Upper lobe of left lung (tissue), 4 donors: ENCODE data around the gene OSBPL8.

Source experiments
- POLR2A ChIP-seq, 4 donors: fragments of 450-650 bp; IDR thresholded peaks; one replicate each; pipeline ENCODE4 v1.5.1; 2016 to 2017; ENCODE audit warnings: antibody characterized with exemption in 4 of 4, mild to moderate bottlenecking in 2 of 4
- TF ChIP-seq, protein P1 (sequence below), 6 experiments: fragments of 450-650 bp in 4 of 6; fragments of 200-600 bp in 2 of 6; sonication (generic) in 2 of 6; IDR thresholded peaks; one replicate each; pipeline ENCODE4 v1.5.1; 2016 to 2019; ENCODE audit warnings: antibody characterized with exemption in 6 of 6

DNA sequence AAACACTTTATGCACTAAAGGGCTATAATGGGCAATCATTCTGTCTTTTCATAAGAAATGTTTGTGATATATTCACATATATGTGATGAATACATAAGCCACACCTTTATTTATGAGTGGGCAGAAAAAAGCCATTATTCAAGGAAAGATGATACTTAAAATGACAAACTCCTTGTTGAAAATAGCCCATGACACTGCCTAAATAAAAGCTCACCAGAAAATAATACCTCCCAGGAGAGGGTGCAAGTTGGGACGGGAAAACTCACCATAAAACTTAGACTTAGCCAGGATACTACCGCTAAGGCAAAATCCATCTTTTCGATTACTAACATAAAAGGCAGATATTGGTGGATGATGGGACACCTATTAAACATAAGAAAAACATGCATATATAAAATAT is 175.6 kb downstream of the OSBPL8 start:
- TF ChIP-seq POLR2A (IDR thresholded peaks at IDR 0.05) = no peak
- TF ChIP-seq, protein P1, sequence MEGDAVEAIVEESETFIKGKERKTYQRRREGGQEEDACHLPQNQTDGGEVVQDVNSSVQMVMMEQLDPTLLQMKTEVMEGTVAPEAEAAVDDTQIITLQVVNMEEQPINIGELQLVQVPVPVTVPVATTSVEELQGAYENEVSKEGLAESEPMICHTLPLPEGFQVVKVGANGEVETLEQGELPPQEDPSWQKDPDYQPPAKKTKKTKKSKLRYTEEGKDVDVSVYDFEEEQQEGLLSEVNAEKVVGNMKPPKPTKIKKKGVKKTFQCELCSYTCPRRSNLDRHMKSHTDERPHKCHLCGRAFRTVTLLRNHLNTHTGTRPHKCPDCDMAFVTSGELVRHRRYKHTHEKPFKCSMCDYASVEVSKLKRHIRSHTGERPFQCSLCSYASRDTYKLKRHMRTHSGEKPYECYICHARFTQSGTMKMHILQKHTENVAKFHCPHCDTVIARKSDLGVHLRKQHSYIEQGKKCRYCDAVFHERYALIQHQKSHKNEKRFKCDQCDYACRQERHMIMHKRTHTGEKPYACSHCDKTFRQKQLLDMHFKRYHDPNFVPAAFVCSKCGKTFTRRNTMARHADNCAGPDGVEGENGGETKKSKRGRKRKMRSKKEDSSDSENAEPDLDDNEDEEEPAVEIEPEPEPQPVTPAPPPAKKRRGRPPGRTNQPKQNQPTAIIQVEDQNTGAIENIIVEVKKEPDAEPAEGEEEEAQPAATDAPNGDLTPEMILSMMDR (IDR thresholded peaks at IDR 0.05) = no peak
